HepG2 (cell line): ENCODE data around the gene NFKBIZ. TPM values are rescaled to one million over a fixed set of nuclear protein-coding genes. Genes with fewer than 3 reads are reported as not detected.

Experiments used
- ATAC-seq: fragments of 200-7000 bp; cut with Tn5 transposase; 3 replicates; pipeline ENCODE4 v1.9.1; 2020; ENCODE audit warnings: mild to moderate bottlenecking, moderate library complexity
- BruUV-seq: library from RNA; stranded (reverse); fragments of 400-500 nt; replicated peaks from 2 replicates; lab custom pipeline; 2021; lab: Mats Ljungman, UMichigan
- CTCF ChIA-PET: fragments of 300-600 bp; formaldehyde crosslinking; extraction: SDS; loops from one replicate; lab custom pipeline; 2021; ENCODE audit warnings: low total read pairs, inconsistent platforms, low intra/inter-chr PET ratio; lab: Yijun Ruan, JAX
- POLR2A ChIA-PET: fragments of 350-600 bp; sonication (Branson Sonifier 250); formaldehyde crosslinking; loops from one replicate; lab custom pipeline; 2020; ENCODE audit warnings: antibody characterized with exemption, inconsistent platforms; lab: Yijun Ruan, JAX
- DNase-seq: peaks from one replicate; pipeline ENCODE4 v3.0.0-alpha.2; 2015; ENCODE audit warnings: low spot score
- FAIRE-seq: peaks from 3 replicates; lab custom pipeline; 2011; peaks lifted over from hg19 to GRCh38; lab: Jason Lieb, UNC
- H2AFZ ChIP-seq: one replicate; pipeline ENCODE4 v1.6.1; 2011; ENCODE audit warnings: low read length, inconsistent platforms
- H3K27ac ChIP-seq: fragments of 300-600 bp; 3 replicates; pipeline ENCODE4 v1.8.0; 2011; ENCODE audit warnings: mixed run types, mild to moderate bottlenecking, mixed read lengths, low read length, inconsistent platforms; ENCODE audit not compliant: insufficient read depth; ENCODE audit errors: extremely low read length
- H3K27me3 ChIP-seq, 2 experiments: fragments of 200-600 bp in 1 of 2; 2 replicates in 1 of 2; 3 replicates in 1 of 2; pipeline versions ENCODE4 v1.6.0 to v1.8.0; 2011; ENCODE audit warnings: low read length in 2 of 2, mild to moderate bottlenecking in 2 of 2, moderate library complexity in 2 of 2, inconsistent platforms in 1 of 2; ENCODE audit not compliant: insufficient read depth in 2 of 2, control insufficient read depth in 1 of 2
- H3K36me3 ChIP-seq, 2 experiments: fragments of 200-600 bp in 1 of 2; replicated peaks in 1 of 2; 2 replicates in 1 of 2; 3 replicates in 1 of 2; pipeline versions ENCODE4 v1.5.1 to v1.8.0; 2011; ENCODE audit warnings: low read length in 2 of 2, inconsistent platforms in 1 of 2; ENCODE audit not compliant: insufficient read depth in 2 of 2, control insufficient read depth in 1 of 2
- H3K4me1 ChIP-seq: 2 replicates; pipeline ENCODE4 v1.5.1; 2012; ENCODE audit warnings: low read length, inconsistent platforms; ENCODE audit not compliant: insufficient read depth
- H3K4me2 ChIP-seq: 2 replicates; pipeline ENCODE4 v1.6.0; 2011; ENCODE audit warnings: low read depth, low read length, inconsistent platforms
- H3K4me3 ChIP-seq, 3 experiments: fragments of 200-600 bp in 1 of 3; sonication (generic), shearing (Covaris generic) in 1 of 3; replicated peaks in 1 of 3; 2 replicates each; pipeline ENCODE4 v1.5.1; 2011 to 2016; ENCODE audit warnings: low read length in 3 of 3, inconsistent platforms in 2 of 3, low read depth in 2 of 3, mild to moderate bottlenecking in 2 of 3, control low read depth in 1 of 3, mixed read lengths in 1 of 3; ENCODE audit not compliant: insufficient read depth in 1 of 3
- H3K79me2 ChIP-seq: one replicate; pipeline ENCODE4 v1.6.1; 2011; ENCODE audit warnings: low read length, inconsistent platforms; ENCODE audit not compliant: insufficient read depth
- H3K9ac ChIP-seq: 2 replicates; pipeline ENCODE4 v1.6.0; 2011; ENCODE audit warnings: mild to moderate bottlenecking, low read depth, low read length, inconsistent platforms; ENCODE audit not compliant: insufficient read depth
- H3K9me3 ChIP-seq: 2 replicates; pipeline ENCODE4 v1.5.1; 2012; ENCODE audit warnings: mild to moderate bottlenecking, low read length
- H4K20me1 ChIP-seq: 2 replicates; pipeline ENCODE4 v1.6.0; 2011; ENCODE audit warnings: inconsistent platforms, mild to moderate bottlenecking, low read length, moderate library complexity; ENCODE audit not compliant: insufficient read depth
- ASH2L ChIP-seq: fragments of 300-600, 200-600 bp; sonication (generic); IDR thresholded peaks from 2 replicates; pipeline ENCODE4 v1.7.0; 2017; ENCODE audit warnings: low read depth, mild to moderate bottlenecking, moderate library complexity, mixed read lengths, low read length; ENCODE audit not compliant: insufficient read length
- BCL3 ChIP-seq: sonication (generic); formaldehyde crosslinking; IDR thresholded peaks from 2 replicates; pipeline ENCODE4 v1.5.1; 2020; ENCODE audit warnings: mild to moderate bottlenecking, missing genetic modification reagents, moderate library complexity
- CEBPB ChIP-seq: IDR thresholded peaks from 2 replicates; pipeline ENCODE4 v1.6.1; 2011; ENCODE audit warnings: low read depth, low read length, improper control_type of control experiment, borderline replicate concordance
- FOXM1 ChIP-seq: sonication (generic); formaldehyde crosslinking; IDR thresholded peaks from 2 replicates; pipeline ENCODE4 v1.5.0; 2020; ENCODE audit warnings: missing genetic modification reagents
- REPIN1 ChIP-seq: sonication (generic); formaldehyde crosslinking; IDR thresholded peaks from 2 replicates; pipeline ENCODE4 v1.8.0; 2022; ENCODE audit warnings: missing genetic modification reagents, low read depth, mild to moderate bottlenecking, borderline replicate concordance
- TEAD3 ChIP-seq: optimal IDR thresholded peaks from 2 replicates; pipeline ENCODE3; 2016; ENCODE audit warnings: borderline replicate concordance
- WIZ ChIP-seq: sonication (generic); formaldehyde crosslinking; IDR thresholded peaks from 2 replicates; pipeline ENCODE4 v1.5.1; 2020; ENCODE audit warnings: mild to moderate bottlenecking, missing genetic modification reagents
- WGBS: methylation state at CpG from one replicate; pipeline ENCODE4 v1.1.6; 2017; ENCODE audit warnings: low lambda C conversion rate; 5-methylcytosine and 5-hydroxymethylcytosine counted together
- in situ Hi-C: cut with HindIII; loops from 2 replicates; pipeline ENCODE4 v1.10.0; 2017; ENCODE audit warnings: low pct_unique_long_range_greater_than_20kb; ENCODE audit not compliant: extremely low pct_ligation_motif_present
- intact Hi-C: fragments of 100-400 bp; cut with micrococcal nuclease; formaldehyde crosslinking; loops from one replicate; pipeline ENCODE4 v1.10.0; 2022; ENCODE audit not compliant: unreplicated experiment
- polyA plus RNA-seq, 8 experiments: library from polyadenylated mRNA; depleted of rRNA in 3 of 8; stranded (reverse) in 7 of 8; unstranded in 1 of 8; fragments of >200 nt; fragmentation: Illumina TruSeq in 4 of 8; extraction: Trizol in 4 of 8; gene quantifications; 2 replicates each; pipeline versions ENCODE4 v1.2.1 to v1.2.3, GENCODE V29; 2011 to 2016; ENCODE audit warnings: low read depth in 4 of 8, missing spikeins in 1 of 8, mixed read lengths in 1 of 8; ENCODE audit not compliant: insufficient read depth in 1 of 8
- total RNA-seq, 5 experiments: library from RNA; depleted of rRNA; stranded (reverse); fragments of >200 nt; fragmentation: Illumina TruSeq; extraction: Trizol; gene quantifications; 2 replicates each; pipeline ENCODE4 v1.2.3, GENCODE V29; 2016; ENCODE audit warnings: low read depth in 1 of 5

The NFKBIZ gene
- total and polyA plus RNA-seq, 2 of the 13 experiments (the other 11 are each of a cell fraction or from before 2014, with no cell fraction given) = 25.9 to 60.6 TPM

- Histone ChIP-seq H3K79me2 (no peaks in the 10 kb centered on the region), H3K9me3 (no peaks in the 10 kb centered on the region), H3K4me2 (no peak overlapping the region), H3K27ac (no peak overlapping the region), H2AFZ (no peak overlapping the region), H3K36me3 (no peaks in the 10 kb centered on the region), H3K27me3 (no peaks in the 10 kb centered on the region), H3K9ac (no peak overlapping the region), H3K4me3 (no peak overlapping the region), H4K20me1 (no peaks in the 10 kb centered on the region), H3K4me1 (peaks cover 5% of the 10 kb centered on the region; the same call in 1 of the 2 replicates)
- TF ChIP-seq BCL3 (CRISPR knock-in tag) (no peak), FOXM1 (no peak)
- intact Hi-C loops = no loop called here
- DNase-seq (no peak), FAIRE-seq (no peak), ATAC-seq (no peak)
- POLR2A ChIA-PET = no interaction called here
- no TSS peak for BruUV-seq
- CTCF ChIA-PET = no interaction called here
- in situ Hi-C loops = no loop called here
These were observed 9.2 kb upstream of the NFKBIZ start for GRCh38 chr3:101840066-101840465.

GRCh38 chr3:101842245-101842934 is 6.9 kb upstream of the NFKBIZ start:
- no peak overlapping the region for H3K4me3 ChIP-seq
- H3K27ac ChIP-seq = no peak overlapping the region
- TF ChIP-seq TEAD3 (CRISPR knock-in tag) = peak; percentile 54
- no peak for TF ChIP-seq ASH2L
- TF ChIP-seq WIZ (CRISPR knock-in tag) = no peak
- TF ChIP-seq CEBPB = no peak
- TF ChIP-seq REPIN1 (CRISPR knock-in tag) = no peak
- TF ChIP-seq, all 625 proteins: peak for 1
- ChIA-PET POLR2A (no interaction called here), CTCF (no interaction called here)
- Histone ChIP-seq H3K27me3 (no peaks in the 10 kb centered on the region), H3K9ac (no peak overlapping the region), H3K36me3 (no peaks in the 10 kb centered on the region), H3K4me1 (peaks cover 11% of the 10 kb centered on the region), H2AFZ (no peak overlapping the region), H3K4me2 (no peak overlapping the region), H4K20me1 (no peaks in the 10 kb centered on the region), H3K79me2 (no peaks in the 10 kb centered on the region), H3K9me3 (no peaks in the 10 kb centered on the region)
- no peak for FAIRE-seq
- in situ Hi-C loops (no loop called here), intact Hi-C loops (no loop called here)
- DNase-seq = no peak
- BruUV-seq = no TSS peak
- ATAC-seq = no peak
- 60% methylated on average over 2 of the region's 2 CpGs for WGBS
